ELR (cell line): Measurements from ENCODE around the gene FMNL2.

ENCODE experiments used
- DNase-seq: peaks from one replicate; pipeline ENCODE4 v3.0.0-alpha.2; 2015; ENCODE audit warnings: low read depth

Gene FMNL2

GRCh38 chr2:152405206-152406118 lies 70.5 kb downstream of the FMNL2 start:
- DNase-seq = peak; percentile 69

- DNase-seq = no peak
Observed at GRCh38 chr2:152406119-152406835, 71.3 kb downstream of the FMNL2 start.

GRCh38 chr2:152406836-152407161 lies 71.8 kb downstream of the FMNL2 start:
- DNase-seq = no peak

GRCh38 chr2:152407204-152407721 lies 72.3 kb downstream of the FMNL2 start:
- peak; percentile 75 for DNase-seq

GRCh38 chr2:152407806-152408205 lies 72.8 kb downstream of the FMNL2 start:
- no peak for DNase-seq

GRCh38 chr2:152408254-152408653 lies 73.3 kb downstream of the FMNL2 start:
- DNase-seq = no peak

- no peak for DNase-seq
Observed at GRCh38 chr2:152409386-152410164, 74.6 kb downstream of the FMNL2 start.

- peak; percentile 59 for DNase-seq
Observed at GRCh38 chr2:152410165-152410597, 75.2 kb downstream of the FMNL2 start.

GRCh38 chr2:152411154-152411553 lies 76.2 kb downstream of the FMNL2 start:
- DNase-seq = peak; percentile 50

- DNase-seq = no peak
Observed at GRCh38 chr2:152413228-152414030, 78.5 kb downstream of the FMNL2 start.

- DNase-seq = no peak
Observed at GRCh38 chr2:152415231-152415642, 80.3 kb downstream of the FMNL2 start.

GRCh38 chr2:152415796-152416195 lies 80.8 kb downstream of the FMNL2 start:
- no peak for DNase-seq

- DNase-seq = peak; percentile 83
Observed at GRCh38 chr2:152418688-152419087, 83.7 kb downstream of the FMNL2 start.

GRCh38 chr2:152419944-152420343 lies 85.0 kb downstream of the FMNL2 start:
- DNase-seq = no peak

- DNase-seq = peak; percentile 46
Observed at GRCh38 chr2:152420363-152420762, 85.4 kb downstream of the FMNL2 start.

GRCh38 chr2:152420936-152421335 lies 86.0 kb downstream of the FMNL2 start:
- DNase-seq = no peak

GRCh38 chr2:152421521-152422370 lies 86.8 kb downstream of the FMNL2 start:
- peak; percentile 99 for DNase-seq

GRCh38 chr2:152423684-152424083 lies 88.7 kb downstream of the FMNL2 start:
- no peak for DNase-seq

GRCh38 chr2:152425765-152426727 lies 91.1 kb downstream of the FMNL2 start:
- peak; percentile 46 for DNase-seq
